ENCODE measurements around the gene HTRA3. TPM values are rescaled to one million over a fixed set of nuclear protein-coding genes. Genes with fewer than 3 reads are reported as not detected.

Gene HTRA3
- total and polyA plus RNA-seq, 2 of the 8 experiments (the other 6 are each of a cell fraction or from before 2014, with no cell fraction given) = 3.2 to 5.8 TPM

DNA sequence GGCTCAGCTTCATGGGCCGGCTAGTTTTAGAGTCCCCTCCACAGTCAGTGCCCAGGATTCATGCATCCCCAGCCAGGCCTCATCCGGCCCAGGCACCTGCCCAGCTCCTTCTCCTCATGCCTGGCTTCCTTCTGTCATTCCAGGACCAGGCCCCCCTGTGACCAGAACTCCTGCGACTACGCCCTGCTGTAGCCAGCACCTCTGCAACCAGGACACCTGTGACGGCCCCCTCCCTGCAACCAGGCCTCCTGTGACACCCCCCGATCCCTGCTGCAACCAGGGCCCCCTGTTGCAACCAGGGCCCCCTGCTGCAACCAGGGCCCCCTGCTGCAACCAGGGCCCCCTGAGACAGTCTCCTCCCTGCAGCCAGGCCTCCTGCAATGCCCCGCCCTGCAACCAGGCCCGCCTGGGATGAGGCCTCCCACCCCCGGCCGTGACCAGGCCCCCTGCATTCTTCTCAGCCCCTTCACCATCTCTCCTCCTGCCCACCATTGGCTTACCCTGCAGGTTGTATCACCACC lies 46.8 kb downstream of the HTRA3 start:
- no peaks in the 10 kb centered on the region for H3K36me3 ChIP-seq (ENCODE audit: control insufficient read depth in 2 of 4, insufficient read depth in 4 of 4, low read length in 3 of 4)
- H2BK5ac ChIP-seq (ENCODE audit: low read depth, low read length) = no peak overlapping the region
- no peak for TF ChIP-seq GABPA (IDR thresholded peaks at IDR 0.05; ENCODE audit: borderline replicate concordance, insufficient read depth, low read length)
- TF ChIP-seq BRCA1 (IDR thresholded peaks at IDR 0.05; ENCODE audit: low read depth, low read length) = no peak
- no peak for TF ChIP-seq NANOG (IDR thresholded peaks at IDR 0.05; ENCODE audit: insufficient read depth, low read depth, low read length, poor library complexity, severe bottlenecking)
- TF ChIP-seq, protein P1, sequence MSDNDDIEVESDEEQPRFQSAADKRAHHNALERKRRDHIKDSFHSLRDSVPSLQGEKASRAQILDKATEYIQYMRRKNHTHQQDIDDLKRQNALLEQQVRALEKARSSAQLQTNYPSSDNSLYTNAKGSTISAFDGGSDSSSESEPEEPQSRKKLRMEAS (IDR thresholded peaks at IDR 0.05) = 0 out of 2 replicates have a peak, but pooled peaks have one; percentile 35
- no peak overlapping the region for H2BK12ac ChIP-seq (ENCODE audit: low read depth, low read length)
- no peak overlapping the region for H2BK20ac ChIP-seq (ENCODE audit: low read length)
- H2AFZ ChIP-seq (ENCODE audit: low read length) = peak overlapping the region; percentile 48
- no peak overlapping the region for H4K91ac ChIP-seq (replicated peaks; ENCODE audit: insufficient read length, low read length)
- H3K4ac ChIP-seq (replicated peaks; ENCODE audit: insufficient read length, low read depth, low read length) = no peak overlapping the region
- H4K8ac ChIP-seq (ENCODE audit: extremely low read depth, insufficient read depth, low read length) = peak overlapping the region; percentile 88; the same call in 1 of the 2 replicates
- no peak overlapping the region for H3K23ac ChIP-seq (ENCODE audit: insufficient read length)
- peaks cover 0 to 17% (median 12%) of the 10 kb centered on the region in 4 experiments; a peak in 6 of 7 replicates for H3K4me1 ChIP-seq (replicated peaks in 1 of 4; ENCODE audit: control insufficient read depth in 3 of 4, insufficient read depth in 4 of 4, low read length in 3 of 4)
- H3K79me1 ChIP-seq (ENCODE audit: low read depth, low read length) = no peaks in the 10 kb centered on the region
- H3K9ac ChIP-seq (replicated peaks in 1 of 4; ENCODE audit: extremely low read depth in 1 of 4, low read depth in 3 of 4, low read length in 3 of 4) = no peak overlapping the region
- no peak overlapping the region for H2AK5ac ChIP-seq (ENCODE audit: low read depth, low read length)
- no peak overlapping the region for H2BK120ac ChIP-seq (replicated peaks; ENCODE audit: low read depth, low read length)
- FAIRE-seq (no peak), DNase-seq (ENCODE audit: low read depth in 1 of 2, low spot score in 2 of 2) (no peak)
- H3K79me2 ChIP-seq (ENCODE audit: control insufficient read depth in 1 of 2, insufficient read depth in 2 of 2, low read length in 2 of 2) = no peaks in the 10 kb centered on the region
- no peaks in the 10 kb centered on the region; a peak in 2 of 4 replicates for H3K9me3 ChIP-seq (ENCODE audit: insufficient read depth in 2 of 2, low read depth in 1 of 2, low read length in 1 of 2)
- H2BK15ac ChIP-seq (ENCODE audit: low read length) = no peak overlapping the region
- ChIA-PET POLR2A (ENCODE audit: partially characterized antibody) (no interaction called here), CTCF (ENCODE audit: partially characterized antibody) (interaction anchor here (0.8 to 8.0 kb wide), 7 partner anchors 9 to 94 kb away, joined by 3 to 94 read pairs (median 5); no protein-coding TSS in a partner anchor)
- no peak overlapping the region for H3K14ac ChIP-seq (ENCODE audit: insufficient read length)
- H3K27ac ChIP-seq (ENCODE audit: low read depth, low read length) = no peak overlapping the region
- 42% methylated on average over 6 of the region's 10 CpGs; no CpG with 5 or more reads in 1 of the 2 experiments for WGBS, 2 experiments (ENCODE audit: extremely low coverage in 1 of 2, insufficient coverage in 1 of 2, insufficient read length in 1 of 2, insufficient replicate concordance in 2 of 2, low coverage in 1 of 2, low lambda C conversion rate in 2 of 2, missing lambda C conversion rate in 1 of 2)
- no peaks in the 10 kb centered on the region; a peak in 1 of 7 replicates for H3K27me3 ChIP-seq (replicated peaks in 1 of 4; ENCODE audit: control insufficient read depth in 3 of 4, extremely low read depth in 1 of 4, insufficient read depth in 3 of 4, low read length in 3 of 4)
- no peak overlapping the region for H3K18ac ChIP-seq (ENCODE audit: extremely low read depth, low read length)
- no peak overlapping the region for H4K5ac ChIP-seq (ENCODE audit: insufficient read length, low read depth, low read length)
- no peak overlapping the region for H3K4me3 ChIP-seq (ENCODE audit: extremely low read depth in 1 of 4, insufficient read depth in 2 of 4, low read depth in 3 of 4, low read length in 4 of 4)
- no peak overlapping the region for H3K56ac ChIP-seq (replicated peaks; ENCODE audit: insufficient read length, low read depth, low read length)
- peaks cover 0 to 3% of the 10 kb centered on the region in 2 experiments for H4K20me1 ChIP-seq (replicated peaks in 1 of 2; ENCODE audit: control insufficient read depth in 1 of 2, insufficient read depth in 2 of 2, low read length in 2 of 2)
- peak overlapping the region in 1 of 2 experiments; percentile 52; a peak in 2 of 4 replicates for H3K4me2 ChIP-seq (ENCODE audit: insufficient read depth in 1 of 2, low read depth in 2 of 2, low read length in 2 of 2)
- H3K23me2 ChIP-seq (ENCODE audit: low read depth, low read length) = peaks cover 4% of the 10 kb centered on the region; the same call in 1 of the 2 replicates

Measured in H1 (cell line).